Stromal cell of bone marrow (primary cell): ENCODE results near the gene S100A14.
A peak's percentile ranks its signal among the peaks of the same experiment; 100 is the strongest.
"Not testable (repeated sequence)": the region's sequence is repeated elsewhere in the genome, so short reads cannot be mapped to it uniquely, and the experiment has no call there.

Source experiments
- DNase-seq: peaks from one replicate; pipeline ENCODE4 v3.0.0-alpha.2; 2012; ENCODE audit warnings: low read depth

The S100A14 gene

GRCh38 chr1:153616144-153616916, at the start of gene S100A14:
S100A14 (minus strand) TSS chr1:153616325; CDS start chr1:153615858, 467 bp downstream.
- no peak for DNase-seq

- DNase-seq, result no peak
Observed at GRCh38 chr1:153663211-153663610, 47.1 kb upstream of the S100A14 start.

GRCh38 chr1:153662269-153662668, 46.1 kb upstream of the S100A14 start:
- DNase-seq, result no peak

- DNase-seq, result no peak
Observed at GRCh38 chr1:153661111-153661708, 45.1 kb upstream of the S100A14 start.

- DNase-seq, result no peak
Observed at GRCh38 chr1:153659656-153660055, 43.5 kb upstream of the S100A14 start.

- no peak for DNase-seq
Observed at GRCh38 chr1:153659175-153659534, 43.0 kb upstream of the S100A14 start.

GRCh38 chr1:153658400-153659174, 42.5 kb upstream of the S100A14 start, which contains the start of gene SNAPIN:
SNAPIN (plus strand) TSS chr1:153658703; CDS start chr1:153658744, 41 bp downstream.
- peak; percentile 88 for DNase-seq

- no peak for DNase-seq
Observed at GRCh38 chr1:153655333-153655732, 39.2 kb upstream of the S100A14 start.

GRCh38 chr1:153652805-153653500, 36.8 kb upstream of the S100A14 start:
- no peak for DNase-seq

- DNase-seq, result no peak
Observed at GRCh38 chr1:153651771-153652170, 35.6 kb upstream of the S100A14 start.

- DNase-seq, result no peak
Observed at GRCh38 chr1:153649863-153650235, 33.7 kb upstream of the S100A14 start.

GRCh38 chr1:153649137-153649862, 33.2 kb upstream of the S100A14 start:
- DNase-seq, result no peak

GRCh38 chr1:153648000-153648643, 32.0 kb upstream of the S100A14 start:
- no peak for DNase-seq

- DNase-seq, result no peak
Observed at GRCh38 chr1:153647346-153647714, 31.2 kb upstream of the S100A14 start.

- no peak for DNase-seq
Observed at GRCh38 chr1:153646672-153647345, 30.7 kb upstream of the S100A14 start.

- DNase-seq, result no peak
Observed at GRCh38 chr1:153643816-153644215, 27.7 kb upstream of the S100A14 start.

- no peak for DNase-seq
Observed at GRCh38 chr1:153643100-153643499, 27.0 kb upstream of the S100A14 start.

- no peak for DNase-seq
Observed at GRCh38 chr1:153642161-153642560, 26.0 kb upstream of the S100A14 start.

GRCh38 chr1:153640861-153641260, 24.7 kb upstream of the S100A14 start:
- DNase-seq, result no peak

- DNase-seq, result not testable (repeated sequence)
Observed at GRCh38 chr1:153640213-153640612, 24.1 kb upstream of the S100A14 start.

- DNase-seq, result no peak
Observed at GRCh38 chr1:153639280-153639679, 23.2 kb upstream of the S100A14 start.
